WTC11 (cell line): ENCODE measurements around the gene SFT2D3. TPM values are rescaled to one million over a fixed set of nuclear protein-coding genes. Genes with fewer than 3 reads are reported as not detected.

Experiments
- ATAC-seq: fragments of 200-7000 bp; cut with Tn5 transposase; 2 replicates; pipeline ENCODE4 v1.10.0; 2021; ENCODE audit warnings: mild to moderate bottlenecking, moderate library complexity
- CTCF ChIA-PET: fragments of 300-600 bp; sonication (Branson Sonifier 250); formaldehyde crosslinking; loops from one replicate; lab custom pipeline; 2021; ENCODE audit warnings: antibody characterized with exemption; lab: Charles Lee
- POLR2A ChIA-PET: fragments of 350-600 bp; sonication (Branson Sonifier 250); formaldehyde crosslinking; loops from one replicate; lab custom pipeline; 2021; ENCODE audit warnings: antibody characterized with exemption; lab: Charles Lee
- DNase-seq: peaks from one replicate; pipeline ENCODE4 v3.0.0; 2021; ENCODE audit warnings: low spot score
- H3K27ac Mint-ChIP-seq: 2 replicates; pipeline ENCODE4 v1.8.0; 2021; ENCODE audit warnings: mixed read lengths
- H3K27me3 Mint-ChIP-seq: 2 replicates; pipeline ENCODE4 v1.8.0; 2021; ENCODE audit warnings: low read depth, mild to moderate bottlenecking, moderate library complexity, mixed read lengths
- H3K36me3 Mint-ChIP-seq: 2 replicates; pipeline ENCODE4 v1.8.0; 2021; ENCODE audit warnings: mixed read lengths
- H3K4me1 Mint-ChIP-seq: 2 replicates; pipeline ENCODE4 v1.8.0; 2022; ENCODE audit warnings: mixed read lengths
- H3K4me3 Mint-ChIP-seq: 2 replicates; pipeline ENCODE4 v1.8.0; 2021; ENCODE audit warnings: mild to moderate bottlenecking, moderate library complexity, mixed read lengths
- H3K9me3 Mint-ChIP-seq: 2 replicates; pipeline ENCODE4 v1.8.0; 2021; ENCODE audit warnings: mixed read lengths
- AR ChIP-seq: fragments of 250-450 bp; sonication (Bioruptor Pico); IDR thresholded peaks from 2 replicates; pipeline ENCODE4 v1.9.0; 2021; ENCODE audit warnings: mild to moderate bottlenecking
- ATF1 ChIP-seq: sonication (generic); formaldehyde crosslinking; IDR thresholded peaks from 2 replicates; pipeline ENCODE4 v1.8.1; 2023; ENCODE audit warnings: mild to moderate bottlenecking, moderate library complexity, missing genetic modification reagents
- ATF3 ChIP-seq: sonication (generic); formaldehyde crosslinking; conservative IDR thresholded peaks from 2 replicates; pipeline ENCODE4 v1.8.1; 2022; ENCODE audit warnings: mild to moderate bottlenecking, missing genetic modification reagents
- CBFB ChIP-seq: sonication (generic); formaldehyde crosslinking; IDR thresholded peaks from 2 replicates; pipeline ENCODE4 v1.8.1; 2022; ENCODE audit warnings: mild to moderate bottlenecking, low read depth, missing genetic modification reagents
- CREB1 ChIP-seq: sonication (generic); formaldehyde crosslinking; IDR thresholded peaks from 2 replicates; pipeline ENCODE4 v1.8.0; 2023; ENCODE audit warnings: mild to moderate bottlenecking, missing genetic modification reagents
- FOXP4 ChIP-seq: sonication (generic); formaldehyde crosslinking; IDR thresholded peaks from 2 replicates; pipeline ENCODE4 v1.8.0; 2022; ENCODE audit warnings: mild to moderate bottlenecking, missing genetic modification reagents
- IRF2 ChIP-seq: sonication (generic); formaldehyde crosslinking; IDR thresholded peaks from 2 replicates; pipeline ENCODE4 v1.8.0; 2022; ENCODE audit warnings: low read depth, missing genetic modification reagents, borderline replicate concordance
- OVOL2 ChIP-seq: fragments of 250-450 bp; sonication (Bioruptor Pico); IDR thresholded peaks from 2 replicates; pipeline ENCODE4 v1.9.0; 2021; ENCODE audit warnings: mild to moderate bottlenecking, borderline replicate concordance
- RORB ChIP-seq: fragments of 250-450 bp; sonication (Bioruptor Pico); IDR thresholded peaks from 2 replicates; pipeline ENCODE4 v1.9.0; 2021; ENCODE audit warnings: mild to moderate bottlenecking
- SOX15 ChIP-seq: fragments of 250-450 bp; sonication (Bioruptor Pico); IDR thresholded peaks from 2 replicates; pipeline ENCODE4 v1.9.0; 2021; ENCODE audit warnings: mild to moderate bottlenecking
- SP1 ChIP-seq: sonication (generic); formaldehyde crosslinking; conservative IDR thresholded peaks from 2 replicates; pipeline ENCODE4 v1.8.1; 2022; ENCODE audit warnings: missing genetic modification reagents
- STAT6 ChIP-seq: sonication (generic); formaldehyde crosslinking; conservative IDR thresholded peaks from 2 replicates; pipeline ENCODE4 v1.8.1; 2023; ENCODE audit warnings: mild to moderate bottlenecking, low read depth, missing genetic modification reagents, moderate library complexity
- TCF7 ChIP-seq: sonication (generic); formaldehyde crosslinking; IDR thresholded peaks from 2 replicates; pipeline ENCODE4 v1.8.0; 2022; ENCODE audit warnings: mild to moderate bottlenecking, low read depth, missing genetic modification reagents, moderate library complexity
- TEAD1 ChIP-seq: sonication (generic); formaldehyde crosslinking; IDR thresholded peaks from 2 replicates; pipeline ENCODE4 v1.8.0; 2022; ENCODE audit warnings: mild to moderate bottlenecking, missing genetic modification reagents
- ZNF138 ChIP-seq: sonication (generic); formaldehyde crosslinking; conservative IDR thresholded peaks from 2 replicates; pipeline ENCODE4 v1.8.1; 2022; ENCODE audit warnings: mild to moderate bottlenecking, moderate library complexity, missing genetic modification reagents
- ZNF263 ChIP-seq: sonication (generic); formaldehyde crosslinking; IDR thresholded peaks from 2 replicates; pipeline ENCODE4 v1.8.1; 2022; ENCODE audit warnings: low read depth, mild to moderate bottlenecking, moderate library complexity, missing genetic modification reagents
- ZNF317 ChIP-seq: sonication (generic); formaldehyde crosslinking; IDR thresholded peaks from 2 replicates; pipeline ENCODE4 v1.8.1; 2023; ENCODE audit warnings: low read depth, mild to moderate bottlenecking, moderate library complexity, missing genetic modification reagents, borderline replicate concordance
- ZNF512 ChIP-seq: sonication (generic); formaldehyde crosslinking; IDR thresholded peaks from 2 replicates; pipeline ENCODE4 v1.8.1; 2022; ENCODE audit warnings: missing genetic modification reagents, borderline replicate concordance
- ZSCAN18 ChIP-seq: fragments of 250-450 bp; sonication (Bioruptor Pico); IDR thresholded peaks from 2 replicates; pipeline ENCODE4 v2.1.2; 2022; ENCODE audit warnings: mild to moderate bottlenecking, moderate library complexity
- total RNA-seq: library from RNA; stranded (reverse); gene quantifications from 3 replicates; pipeline ENCODE4 v1.2.3, GENCODE V29; 2021

Gene SFT2D3
- total RNA-seq, 1 experiment from 2014 or later, result 10.5 TPM

- TF ChIP-seq ATF1 (CRISPR knock-in tag), result no peak
- TF ChIP-seq RORB (CRISPR knock-in tag), result no peak
- no peak for TF ChIP-seq ZNF512 (CRISPR knock-in tag)
- TF ChIP-seq TEAD1 (CRISPR knock-in tag), result no peak
- no peak for TF ChIP-seq SOX15 (CRISPR knock-in tag)
- TF ChIP-seq, all 79 proteins: peak for 0
Measured at GRCh38 chr2:127651971-127652550, 49.2 kb upstream of the SFT2D3 start (continued).

GRCh38 chr2:127652786-127653357, 48.4 kb upstream of the SFT2D3 start:
- Mint-ChIP-seq H3K27me3 (peaks cover 2% of the 10 kb centered on the region; the same call in 1 of the 2 replicates), H3K27ac (peak overlapping the region; percentile 8), H3K4me3 (no peak overlapping the region)
- no peak for DNase-seq
- TF ChIP-seq ZNF263 (CRISPR knock-in tag), result no peak
- no peak for TF ChIP-seq TCF7
- TF ChIP-seq OVOL2 (CRISPR knock-in tag), result no peak
- TF ChIP-seq CREB1 (CRISPR knock-in tag), result no peak
- no peak for TF ChIP-seq ZNF138
- TF ChIP-seq ATF3 (CRISPR knock-in tag), result no peak
- no peak for TF ChIP-seq STAT6
- TF ChIP-seq CBFB (CRISPR knock-in tag), result no peak
- TF ChIP-seq FOXP4 (CRISPR knock-in tag), result no peak
- TF ChIP-seq, all 79 proteins: peak for 0
- CTCF ChIA-PET, result interaction anchor here (1.0 to 5.1 kb wide), 6 partner anchors 11 to 61 kb away, joined by 3 to 59 read pairs (median 4); no protein-coding TSS in a partner anchor
- H3K9me3 Mint-ChIP-seq, result no peaks in the 10 kb centered on the region
- POLR2A ChIA-PET, result no interaction called here
- ATAC-seq, result no peak
- no peaks in the 10 kb centered on the region for H3K36me3 Mint-ChIP-seq
- peaks cover 4% of the 10 kb centered on the region for H3K4me1 Mint-ChIP-seq

- Mint-ChIP-seq H3K4me1 (peaks cover 2% of the 10 kb centered on the region; the same call in 1 of the 2 replicates), H3K27me3 (peaks cover 2% of the 10 kb centered on the region; the same call in 1 of the 2 replicates), H3K36me3 (no peaks in the 10 kb centered on the region), H3K4me3 (no peak overlapping the region), H3K9me3 (no peaks in the 10 kb centered on the region), H3K27ac (peak overlapping the region; percentile 49; the same call in 1 of the 2 replicates)
- no peak for ATAC-seq
- ChIA-PET POLR2A (no interaction called here), CTCF (interaction anchor here (0.6 to 5.1 kb wide), 7 partner anchors 11 to 452 kb away, joined by 3 to 59 read pairs (median 5); no protein-coding TSS in a partner anchor)
- no peak for DNase-seq
- TF ChIP-seq SP1 (no peak), ZSCAN18 (CRISPR knock-in tag) (no peak), AR (CRISPR knock-in tag) (no peak), ATF3 (CRISPR knock-in tag) (no peak), IRF2 (CRISPR knock-in tag) (no peak), ZNF317 (CRISPR knock-in tag) (no peak)
Measured at GRCh38 chr2:127653421-127654083, 47.7 kb upstream of the SFT2D3 start.
